H1 (cell line): ENCODE measurements around the gene AATK. TPM values are rescaled to one million over a fixed set of nuclear protein-coding genes. Genes with fewer than 3 reads are reported as not detected.

Experiments
- CTCF ChIA-PET: fragments of 300-600 bp; sonication (Branson Sonifier 250); formaldehyde crosslinking; loops from one replicate; lab custom pipeline; 2021; ENCODE audit not compliant: partially characterized antibody; lab: Charles Lee
- POLR2A ChIA-PET: fragments of 300-600 bp; sonication (Branson Sonifier 250); formaldehyde crosslinking; loops from one replicate; lab custom pipeline; 2021; ENCODE audit warnings: inconsistent platforms; ENCODE audit not compliant: partially characterized antibody; lab: Charles Lee
- DNase-seq, 2 experiments: peaks; one replicate each; pipeline versions ENCODE4 v3.0.0 to v3.0.0-alpha.2; 2010 to 2022; ENCODE audit warnings: low spot score in 2 of 2, low read depth in 1 of 2, mixed read lengths in 1 of 2
- FAIRE-seq: peaks from 2 replicates; lab custom pipeline; 2011; peaks lifted over from hg19 to GRCh38; lab: Jason Lieb, UNC
- H2AFZ ChIP-seq: 2 replicates; pipeline ENCODE4 v1.8.1; 2012; ENCODE audit warnings: low read length, inconsistent platforms
- H2AK5ac ChIP-seq: 2 replicates; pipeline ENCODE4 v1.6.1; 2013; ENCODE audit warnings: low read depth, low read length
- H2BK120ac ChIP-seq: replicated peaks from 2 replicates; pipeline ENCODE3; 2013; ENCODE audit warnings: low read depth, low read length, inconsistent platforms
- H2BK12ac ChIP-seq: 2 replicates; pipeline ENCODE4 v1.6.1; 2013; ENCODE audit warnings: low read depth, low read length
- H2BK15ac ChIP-seq: 2 replicates; pipeline ENCODE4 v1.6.1; 2013; ENCODE audit warnings: low read length
- H2BK20ac ChIP-seq: 2 replicates; pipeline ENCODE4 v1.6.1; 2013; ENCODE audit warnings: low read length
- H2BK5ac ChIP-seq: 2 replicates; pipeline ENCODE4 v1.6.1; 2013; ENCODE audit warnings: low read depth, low read length
- H3K14ac ChIP-seq: 2 replicates; pipeline ENCODE4 v1.6.1; 2013; ENCODE audit warnings: inconsistent platforms; ENCODE audit not compliant: insufficient read length
- H3K18ac ChIP-seq: 2 replicates; pipeline ENCODE4 v1.6.1; 2013; ENCODE audit warnings: low read length; ENCODE audit errors: extremely low read depth
- H3K23ac ChIP-seq: 2 replicates; pipeline ENCODE4 v1.6.1; 2013; ENCODE audit warnings: inconsistent platforms; ENCODE audit not compliant: insufficient read length
- H3K23me2 ChIP-seq: 2 replicates; pipeline ENCODE4 v1.6.1; 2013; ENCODE audit warnings: low read depth, low read length
- H3K27ac ChIP-seq: 2 replicates; pipeline ENCODE4 v1.6.1; 2011; ENCODE audit warnings: low read depth, low read length, inconsistent platforms
- H3K27me3 ChIP-seq, 4 experiments: replicated peaks in 1 of 4; 1 replicate in 1 of 4; 2 replicates in 3 of 4; pipeline versions ENCODE4 v1.6.1 to v1.8.1; 2011 to 2013; ENCODE audit warnings: low read length in 3 of 4, mild to moderate bottlenecking in 3 of 4, inconsistent platforms in 2 of 4, mixed read lengths in 2 of 4, moderate library complexity in 1 of 4; ENCODE audit not compliant: control insufficient read depth in 3 of 4, insufficient read depth in 3 of 4; ENCODE audit errors: extremely low read depth in 1 of 4
- H3K36me3 ChIP-seq, 4 experiments: 2 replicates each; pipeline versions ENCODE4 v1.6.1 to v1.8.1; 2011 to 2013; ENCODE audit warnings: mild to moderate bottlenecking in 4 of 4, low read length in 3 of 4, moderate library complexity in 2 of 4, control low read depth in 1 of 4, inconsistent platforms in 1 of 4; ENCODE audit not compliant: insufficient read depth in 4 of 4, control insufficient read depth in 2 of 4
- H3K4ac ChIP-seq: replicated peaks from 2 replicates; pipeline ENCODE3; 2013; ENCODE audit warnings: low read length, low read depth, mixed read lengths, inconsistent platforms; ENCODE audit not compliant: insufficient read length
- H3K4me1 ChIP-seq, 4 experiments: replicated peaks in 1 of 4; 1 replicate in 1 of 4; 2 replicates in 3 of 4; pipeline versions ENCODE4 v1.6.1 to v1.8.1; 2011 to 2013; ENCODE audit warnings: low read length in 3 of 4, inconsistent platforms in 2 of 4, mixed read lengths in 1 of 4; ENCODE audit not compliant: insufficient read depth in 4 of 4, control insufficient read depth in 3 of 4
- H3K4me2 ChIP-seq, 2 experiments: 2 replicates each; pipeline versions ENCODE4 v1.6.1 to v1.8.1; 2011 to 2013; ENCODE audit warnings: low read depth in 2 of 2, low read length in 2 of 2, control low read depth in 1 of 2, inconsistent platforms in 1 of 2, mild to moderate bottlenecking in 1 of 2; ENCODE audit not compliant: insufficient read depth in 1 of 2
- H3K4me3 ChIP-seq, 4 experiments: fragments of 200-600, 300-600 bp in 1 of 4; sonication (generic), shearing (Covaris generic), sonication (Bioruptor Twin) in 1 of 4; 2 replicates each; pipeline versions ENCODE4 v1.5.1 to v1.8.1; 2011 to 2016; ENCODE audit warnings: low read length in 4 of 4, low read depth in 3 of 4, control low read depth in 2 of 4, inconsistent platforms in 2 of 4, mild to moderate bottlenecking in 2 of 4, mixed read lengths in 1 of 4, moderate library complexity in 1 of 4; ENCODE audit not compliant: insufficient read depth in 2 of 4; ENCODE audit errors: extremely low read depth in 1 of 4
- H3K56ac ChIP-seq: replicated peaks from 2 replicates; pipeline ENCODE3; 2013; ENCODE audit warnings: low read depth, mild to moderate bottlenecking, mixed read lengths, low read length, inconsistent platforms; ENCODE audit not compliant: insufficient read length
- H3K79me1 ChIP-seq: 2 replicates; pipeline ENCODE4 v1.6.1; 2013; ENCODE audit warnings: low read depth, low read length, control low read depth
- H3K79me2 ChIP-seq, 2 experiments: 2 replicates each; pipeline versions ENCODE4 v1.6.1 to v1.8.1; 2012 to 2013; ENCODE audit warnings: low read length in 2 of 2, mild to moderate bottlenecking in 2 of 2, inconsistent platforms in 1 of 2; ENCODE audit not compliant: insufficient read depth in 2 of 2, control insufficient read depth in 1 of 2
- H3K9ac ChIP-seq, 4 experiments: replicated peaks in 1 of 4; 1 replicate in 1 of 4; 2 replicates in 3 of 4; pipeline versions ENCODE4 v1.6.1 to v1.8.1; 2011 to 2013; ENCODE audit warnings: low read depth in 3 of 4, low read length in 3 of 4, control low read depth in 2 of 4, mild to moderate bottlenecking in 2 of 4, moderate library complexity in 2 of 4, inconsistent platforms in 1 of 4; ENCODE audit errors: extremely low read depth in 1 of 4
- H3K9me3 ChIP-seq, 2 experiments: 2 replicates each; pipeline versions ENCODE4 v1.6.1 to v1.8.1; 2012 to 2013; ENCODE audit warnings: mild to moderate bottlenecking in 2 of 2, moderate library complexity in 2 of 2, control low read depth in 1 of 2, inconsistent platforms in 1 of 2, low read depth in 1 of 2, low read length in 1 of 2, mixed read lengths in 1 of 2; ENCODE audit not compliant: insufficient read depth in 2 of 2
- H4K20me1 ChIP-seq, 2 experiments: replicated peaks in 1 of 2; 2 replicates each; pipeline versions ENCODE3 to v1.8.1; 2011 to 2013; ENCODE audit warnings: inconsistent platforms in 2 of 2, low read length in 2 of 2, mild to moderate bottlenecking in 1 of 2; ENCODE audit not compliant: insufficient read depth in 2 of 2, control insufficient read depth in 1 of 2
- H4K5ac ChIP-seq: 2 replicates; pipeline ENCODE4 v1.6.1; 2013; ENCODE audit warnings: low read length, low read depth, mixed read lengths, inconsistent platforms; ENCODE audit not compliant: insufficient read length
- H4K8ac ChIP-seq: 2 replicates; pipeline ENCODE4 v1.8.0; 2013; ENCODE audit warnings: mild to moderate bottlenecking, moderate library complexity, low read length, inconsistent platforms; ENCODE audit not compliant: insufficient read depth; ENCODE audit errors: extremely low read depth
- H4K91ac ChIP-seq: replicated peaks from 2 replicates; pipeline ENCODE3; 2013; ENCODE audit warnings: low read length, mixed read lengths, inconsistent platforms; ENCODE audit not compliant: insufficient read length
- ATF2 ChIP-seq: IDR thresholded peaks from 2 replicates; pipeline ENCODE4 v1.6.1; 2012; ENCODE audit warnings: low read length, inconsistent platforms
- JUN ChIP-seq: IDR thresholded peaks from 2 replicates; pipeline ENCODE4 v1.6.1; 2011; ENCODE audit warnings: low read depth, mild to moderate bottlenecking, improper control_type of control experiment, low read length
- KDM4A ChIP-seq: IDR thresholded peaks from one replicate; pipeline ENCODE4 v1.7.1; 2012; ENCODE audit warnings: low read depth, mild to moderate bottlenecking, moderate library complexity, low read length, inconsistent platforms; ENCODE audit not compliant: severe bottlenecking
- MAFK ChIP-seq: IDR thresholded peaks from 2 replicates; pipeline ENCODE4 v1.6.1; 2012; ENCODE audit warnings: low read depth, mild to moderate bottlenecking, improper control_type of control experiment, low read length
- NANOG ChIP-seq: IDR thresholded peaks from 2 replicates; pipeline ENCODE4 v1.6.1; 2011; ENCODE audit warnings: low read length, low read depth, mild to moderate bottlenecking, inconsistent platforms; ENCODE audit not compliant: insufficient read depth, poor library complexity, severe bottlenecking
- POLR2A ChIP-seq, 2 experiments: IDR thresholded peaks; 1 replicate in 1 of 2; 2 replicates in 1 of 2; pipeline ENCODE4 v1.6.1; 2011; ENCODE audit warnings: low read depth in 2 of 2, low read length in 2 of 2, mild to moderate bottlenecking in 2 of 2; ENCODE audit errors: control extremely low read depth in 1 of 2
- RAD21 ChIP-seq, 2 experiments: IDR thresholded peaks in 1 of 2; conservative IDR thresholded peaks in 1 of 2; 2 replicates each; pipeline ENCODE4 v1.6.1; 2011; ENCODE audit warnings: low read depth in 2 of 2, low read length in 2 of 2, improper control_type of control experiment in 1 of 2, inconsistent platforms in 1 of 2, mild to moderate bottlenecking in 1 of 2, moderate library complexity in 1 of 2
- RFX5 ChIP-seq: IDR thresholded peaks from 2 replicates; pipeline ENCODE4 v1.6.1; 2011; ENCODE audit warnings: low read depth, low read length, improper control_type of control experiment, borderline replicate concordance
- SAP30 ChIP-seq: fragments of 300-600 bp; sonication (generic); IDR thresholded peaks from 2 replicates; pipeline ENCODE4 v1.7.1; 2012; ENCODE audit warnings: low read length, moderate library complexity, mild to moderate bottlenecking, inconsistent platforms; ENCODE audit not compliant: insufficient read depth, insufficient replicate concordance
- SP4 ChIP-seq: IDR thresholded peaks from 2 replicates; pipeline ENCODE4 v1.6.1; 2012; ENCODE audit warnings: low read length, inconsistent platforms
- TAF7 ChIP-seq: optimal IDR thresholded peaks from 2 replicates; pipeline ENCODE3; 2011; ENCODE audit warnings: low read depth, mild to moderate bottlenecking, inconsistent platforms, low read length, moderate library complexity, borderline replicate concordance
- WGBS, 2 experiments: shearing (Covaris generic) in 1 of 2; methylation state at CpG; one replicate each; pipeline versions ENCODE4 v1.1.6 to v1.1.7; 2013 to 2015; ENCODE audit warnings: low lambda C conversion rate in 2 of 2, mixed read lengths in 2 of 2, inconsistent platforms in 1 of 2, low coverage in 1 of 2, missing lambda C conversion rate in 1 of 2; ENCODE audit not compliant: insufficient replicate concordance in 2 of 2, insufficient coverage in 1 of 2, insufficient read length in 1 of 2; ENCODE audit errors: extremely low coverage in 1 of 2, missing lambda C conversion rate in 1 of 2; 5-methylcytosine and 5-hydroxymethylcytosine counted together
- polyA plus RNA-seq, 7 experiments: library from polyadenylated mRNA; depleted of rRNA in 3 of 7; stranded (reverse) in 5 of 7; unstranded in 2 of 7; fragments of >200 nt in 5 of 7; fragments of 200-250 nt in 2 of 7; gene quantifications; 1 replicate in 5 of 7; 2 replicates in 1 of 7; 4 replicates in 1 of 7; pipeline versions ENCODE4 v1.2.1 to v1.2.3, GENCODE V29; 2011 to 2013; ENCODE audit warnings: missing spikeins in 2 of 7, mixed read lengths in 2 of 7
- total RNA-seq: library from RNA; stranded (reverse); fragmentation: NEBNext Ultra II Directional; extraction: Animal tissue kit (Norgen Biotek cat#: 25700); gene quantifications from 2 replicates; pipeline ENCODE4 v1.2.1, GENCODE V29; 2021

Gene AATK
- total and polyA plus RNA-seq, 2 of the 8 experiments (the other 6 are each of a cell fraction or from before 2014, with no cell fraction given): 1.7 to 3.5 TPM

- Histone ChIP-seq H2BK5ac (no peak overlapping the region), H3K4me1 (no peaks in the 10 kb centered on the region; a peak in 2 of 7 replicates), H3K4me3 (no peak overlapping the region), H4K8ac (no peak overlapping the region; the same call in 1 of the 2 replicates), H3K4ac (no peak overlapping the region), H4K5ac (no peak overlapping the region), H3K36me3 (no peaks in the 10 kb centered on the region), H2BK120ac (no peak overlapping the region), H3K9ac (no peak overlapping the region), H2AFZ (no peak overlapping the region), H3K14ac (no peak overlapping the region), H3K27ac (no peak overlapping the region), H3K56ac (no peak overlapping the region), H3K18ac (no peak overlapping the region), H3K4me2 (no peak overlapping the region), H3K79me1 (no peaks in the 10 kb centered on the region), H4K20me1 (peaks cover 0 to 2% of the 10 kb centered on the region in 2 experiments), H2BK20ac (no peak overlapping the region), H3K23me2 (no peaks in the 10 kb centered on the region), H2BK12ac (no peak overlapping the region), H3K23ac (no peak overlapping the region), H3K9me3 (no peaks in the 10 kb centered on the region), H3K79me2 (no peaks in the 10 kb centered on the region), H2AK5ac (no peak overlapping the region), H4K91ac (no peak overlapping the region), H3K27me3 (no peaks in the 10 kb centered on the region), H2BK15ac (no peak overlapping the region)
- no peak for TF ChIP-seq RFX5
- no peak for TF ChIP-seq SAP30
- TF ChIP-seq SP4: no peak
- TF ChIP-seq RAD21 (IDR thresholded peaks at IDR 0.05 in 1 of 2, conservative IDR thresholded peaks at IDR 0.05 in 1 of 2; ENCODE audit: low read depth in 2 of 2, low read length in 2 of 2): no peak
- no peak for TF ChIP-seq MAFK
- no peak for TF ChIP-seq TAF7
- TF ChIP-seq POLR2A (IDR thresholded peaks at IDR 0.05; ENCODE audit: control extremely low read depth in 1 of 2, low read depth in 2 of 2, low read length in 2 of 2): no peak
- TF ChIP-seq KDM4A: no peak
- no peak for TF ChIP-seq NANOG
- no peak for TF ChIP-seq JUN
- TF ChIP-seq ATF2: no peak
- ChIA-PET CTCF (interaction anchor here (0.9 to 3.8 kb wide), 12 partner anchors 11 to 254 kb away, joined by 3 to 45 read pairs (median 6); no protein-coding TSS in a partner anchor), POLR2A (interaction anchor here (0.7 to 1.3 kb wide), 3 partner anchors 10 to 106 kb away, joined by 3 to 4 read pairs (median 4); no protein-coding TSS in a partner anchor)
- no peak for FAIRE-seq
- no peak for DNase-seq
- 94% methylated on average over 10 of the region's 20 CpGs; no CpG with 5 or more reads in 1 of the 2 experiments for WGBS, 2 experiments
Observed at GRCh38 chr17:81103379-81103778, 62.6 kb downstream of the AATK start.
